GM12875 (cell line): ENCODE results near the gene CTIF.

ENCODE experiments used
- H3K4me3 ChIP-seq: one replicate; pipeline ENCODE4 v1.5.1; 2011; ENCODE audit warnings: low read depth, low read length, control low read depth
- CTCF ChIP-seq: IDR thresholded peaks from 2 replicates; pipeline ENCODE4 v1.5.1; 2011; ENCODE audit warnings: low read depth, mild to moderate bottlenecking, control low read depth, inconsistent platforms, low read length, moderate library complexity, borderline replicate concordance; ENCODE audit not compliant: insufficient read depth

CTIF gene

GRCh38 chr18:48904091-48904490 lies 365.3 kb downstream of the CTIF start:
- no peak for TF ChIP-seq CTCF
- no peak overlapping the region for H3K4me3 ChIP-seq

- TF ChIP-seq CTCF: no peak
- no peak overlapping the region for H3K4me3 ChIP-seq
These were observed 366.1 kb downstream of the CTIF start for GRCh38 chr18:48904847-48905394.

GRCh38 chr18:48905513-48905912 lies 366.7 kb downstream of the CTIF start:
- no peak for TF ChIP-seq CTCF
- no peak overlapping the region for H3K4me3 ChIP-seq

GRCh38 chr18:48908916-48909315 lies 370.1 kb downstream of the CTIF start:
- no peak overlapping the region for H3K4me3 ChIP-seq
- no peak for TF ChIP-seq CTCF

- no peak overlapping the region for H3K4me3 ChIP-seq
- no peak for TF ChIP-seq CTCF
These were observed 370.9 kb downstream of the CTIF start for GRCh38 chr18:48909721-48910120.

GRCh38 chr18:48910972-48911545 lies 372.2 kb downstream of the CTIF start:
- no peak for TF ChIP-seq CTCF
- no peak overlapping the region for H3K4me3 ChIP-seq
